GM10847 (cell line): ENCODE results near the gene TNFAIP8.

Experiments used
- POLR2A ChIP-seq: IDR thresholded peaks from 2 replicates; pipeline ENCODE4 v1.6.1; 2011; ENCODE audit not compliant: insufficient read length; ENCODE audit errors: extremely low read depth

Gene TNFAIP8

DNA sequence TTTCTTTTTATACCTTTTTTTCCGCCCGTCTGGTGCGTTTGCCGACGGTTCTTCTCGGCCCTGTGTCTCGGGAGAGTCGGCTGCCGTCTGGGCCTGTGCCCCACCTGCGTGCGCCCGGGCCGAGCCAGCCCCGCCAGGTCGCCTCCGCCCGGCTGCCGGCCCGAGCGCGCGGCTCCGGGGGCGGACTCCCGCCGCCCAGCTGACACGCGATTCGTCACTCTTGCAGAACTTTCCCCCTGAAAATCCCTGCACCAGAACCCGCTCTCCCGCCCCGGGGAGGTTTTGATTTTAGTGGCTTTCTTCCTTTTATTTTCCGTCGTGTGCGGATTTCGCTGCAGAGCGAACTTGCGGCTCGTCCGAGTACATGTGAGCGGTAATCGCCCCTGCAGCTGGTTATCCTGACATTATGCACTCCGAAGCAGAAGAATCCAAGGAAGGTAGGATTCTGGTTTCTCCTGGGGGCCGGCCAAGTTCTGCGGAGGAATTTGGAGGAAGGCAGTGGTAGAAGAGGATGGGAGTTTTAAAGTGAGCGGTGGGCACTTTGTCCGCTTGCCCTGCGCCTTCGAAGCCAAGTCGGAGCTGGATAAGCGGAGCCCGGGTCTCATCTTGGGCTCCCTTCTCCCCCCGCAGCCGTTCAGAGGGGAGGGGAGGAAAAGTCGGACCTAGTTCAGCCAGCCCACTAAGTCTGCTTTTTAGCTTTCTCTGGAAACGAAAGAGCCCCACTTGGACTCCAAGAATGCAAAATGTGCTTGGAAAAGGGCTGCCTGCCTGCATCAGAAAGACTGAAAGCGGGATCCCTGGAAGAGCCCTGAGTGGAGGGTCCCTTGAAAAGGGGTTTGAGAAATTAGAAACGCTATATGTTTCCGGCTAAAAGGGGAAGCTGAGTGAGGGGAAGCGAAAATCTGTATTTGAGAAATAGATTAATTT, at the start of gene TNFAIP8:
Gene TNFAIP8, plus strand, starts transcription at position 335 of the 927 bp plus-strand sequence. Its CDS starts 72 bp downstream, at position 407.
- TF ChIP-seq POLR2A: peak; percentile 50

DNA sequence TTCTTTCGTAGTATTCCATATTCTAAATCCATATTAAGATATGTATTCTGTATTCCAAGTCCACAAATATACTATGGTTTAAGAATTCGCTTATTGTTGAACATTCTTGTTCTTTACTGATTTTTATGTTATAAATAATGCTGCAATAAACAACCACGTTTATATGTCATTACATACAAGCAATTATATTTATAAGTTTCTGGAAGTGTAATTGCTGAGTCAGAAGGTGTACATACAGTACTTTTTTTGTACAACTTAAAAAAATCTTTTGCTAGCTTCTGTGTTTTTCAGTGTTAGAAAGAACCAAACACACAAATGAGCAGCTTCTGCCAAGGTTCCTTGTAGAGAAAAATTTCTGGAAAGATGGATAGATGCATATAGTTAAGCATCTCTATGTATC, 48.6 kb upstream of the TNFAIP8 start:
- no peak for TF ChIP-seq POLR2A

DNA sequence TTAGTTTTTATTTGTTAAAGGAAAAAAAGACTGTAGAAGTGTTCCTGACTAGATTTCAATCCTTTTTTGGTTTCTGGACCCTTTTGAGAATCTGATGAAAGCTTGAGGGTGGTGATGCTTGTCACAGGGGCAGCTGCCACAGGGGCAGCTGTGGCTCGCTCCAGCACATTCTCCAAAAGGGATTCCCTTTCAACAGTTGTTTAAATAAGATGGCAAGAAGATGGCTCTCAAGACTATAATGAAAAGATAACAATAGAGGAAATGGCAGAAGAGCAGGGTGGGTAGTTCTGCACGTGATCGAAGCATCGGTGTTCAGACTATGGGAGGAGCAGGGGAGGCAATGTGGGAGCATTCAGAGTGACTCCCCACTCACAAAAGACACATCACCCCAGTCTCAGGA, 46.5 kb upstream of the TNFAIP8 start:
- TF ChIP-seq POLR2A: no peak

DNA sequence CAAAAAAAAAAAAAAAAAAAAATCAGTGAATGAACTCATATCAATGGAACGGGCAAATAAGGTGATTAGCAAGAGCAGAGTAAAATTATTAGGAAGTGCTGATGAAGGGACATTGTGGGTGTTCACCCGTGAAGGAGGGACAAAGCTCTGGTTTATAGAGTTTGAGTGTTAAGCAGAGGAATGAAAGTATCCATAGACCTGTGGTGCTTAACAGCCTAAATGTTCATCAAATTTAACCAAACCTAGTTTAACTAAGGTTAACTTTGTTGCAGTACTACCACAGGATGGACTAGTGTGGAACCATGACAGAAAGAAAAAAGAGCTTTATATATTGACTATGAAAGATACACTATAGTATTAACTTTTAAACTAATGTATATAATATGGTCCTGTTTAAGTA, 44.1 kb upstream of the TNFAIP8 start:
- no peak for TF ChIP-seq POLR2A

DNA sequence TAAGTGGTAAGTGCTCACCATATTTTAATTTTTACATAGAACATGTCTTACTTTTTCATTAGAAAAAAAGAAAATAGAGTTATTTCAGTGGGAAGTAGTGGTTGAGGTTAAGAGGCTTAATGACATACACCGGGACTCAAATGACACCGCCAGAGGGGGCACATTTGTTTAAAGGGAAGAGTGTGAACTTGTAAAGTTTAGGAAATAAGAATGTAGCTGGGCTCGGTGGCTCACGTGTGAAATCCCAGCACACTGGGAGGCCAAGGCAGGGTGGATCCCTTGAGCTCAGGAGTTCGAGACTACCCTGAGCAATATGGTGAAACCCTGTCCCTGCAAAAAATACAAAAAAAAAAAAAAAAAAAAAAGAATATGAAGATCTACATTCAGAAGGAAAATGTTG, 43.4 kb upstream of the TNFAIP8 start:
- no peak for TF ChIP-seq POLR2A

DNA sequence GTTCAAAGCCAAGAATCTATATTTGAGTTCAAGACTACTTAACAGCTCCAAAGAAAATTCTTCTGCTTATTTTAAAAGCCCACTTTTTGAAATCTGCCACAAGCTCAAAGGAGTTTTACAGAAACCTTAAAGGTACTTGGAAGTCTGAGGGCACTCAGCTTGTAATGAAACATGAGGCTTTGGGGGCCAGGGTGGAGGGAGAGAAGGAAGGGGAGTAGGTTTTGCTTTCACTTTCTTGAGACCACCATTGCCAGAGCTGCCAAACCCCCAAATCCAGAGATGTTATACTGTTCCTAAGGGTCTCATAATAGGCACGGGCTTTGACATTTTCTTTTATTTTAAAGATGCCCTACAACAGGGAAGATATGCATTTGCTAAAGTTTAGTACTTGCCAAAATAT, 42.6 kb upstream of the TNFAIP8 start:
- TF ChIP-seq POLR2A: no peak

DNA sequence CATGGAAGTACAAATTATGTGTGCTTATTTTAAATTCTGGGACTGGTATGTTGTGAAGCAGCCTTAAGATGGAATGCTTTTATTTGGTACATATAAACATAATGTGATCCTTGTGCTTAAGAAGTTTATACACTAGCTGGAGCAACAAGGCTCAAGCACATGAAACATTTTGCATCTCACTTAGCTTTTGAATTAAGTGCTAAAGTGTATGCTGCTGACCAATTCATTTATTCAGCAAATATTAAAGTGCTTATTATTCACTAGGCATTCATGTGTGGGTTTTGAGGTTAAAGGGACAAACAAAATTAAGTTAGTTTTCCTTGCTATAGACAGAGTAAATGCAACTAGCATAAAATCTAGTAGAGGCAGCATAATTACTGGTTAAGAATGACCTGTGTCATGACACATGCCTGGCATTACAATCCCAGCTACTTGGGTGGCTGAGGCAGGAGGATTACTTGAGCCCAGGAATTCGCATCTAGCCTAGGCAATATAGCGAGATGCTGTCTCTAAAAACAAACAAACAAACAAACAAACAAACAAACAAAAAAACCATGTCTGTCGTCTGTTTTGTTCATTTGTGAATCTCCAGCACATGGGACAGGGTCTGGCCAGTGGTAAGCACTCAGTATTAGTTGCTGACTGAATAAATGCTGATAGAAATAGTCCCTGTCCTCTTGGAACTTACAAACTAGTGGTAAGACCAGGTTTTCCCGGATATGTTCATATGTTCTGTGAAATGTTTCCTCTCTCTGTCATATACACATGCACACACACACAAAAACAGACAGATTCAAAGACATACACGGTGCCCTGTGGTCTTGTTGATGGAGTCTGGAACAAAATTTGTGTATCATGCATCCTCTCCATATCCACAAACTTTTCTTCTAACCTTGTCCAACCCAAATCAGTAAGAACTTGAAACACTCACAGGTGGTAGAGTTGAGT, 41.9 kb upstream of the TNFAIP8 start:
- TF ChIP-seq POLR2A: no peak

DNA sequence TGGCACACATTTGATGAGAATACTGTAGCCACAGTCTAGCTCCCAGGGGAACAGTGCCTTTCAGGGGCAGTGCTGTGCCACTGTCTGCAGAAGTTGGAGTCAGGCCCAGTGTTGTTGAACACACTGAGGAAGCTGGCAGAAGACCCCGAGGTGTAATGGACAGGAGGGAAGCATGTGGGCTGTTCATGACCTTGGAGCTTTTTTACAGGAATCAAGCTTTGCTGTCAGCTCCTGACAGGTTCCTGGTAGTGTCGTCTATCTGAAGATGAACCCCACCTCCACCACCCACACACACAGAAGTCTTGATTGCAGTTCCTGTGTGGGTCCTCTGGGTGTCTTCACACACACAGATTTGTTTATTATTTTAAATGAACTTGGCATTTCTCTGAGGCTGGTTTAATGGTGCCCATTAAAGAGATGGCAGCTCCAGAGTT, 40.3 kb upstream of the TNFAIP8 start:
- no peak for TF ChIP-seq POLR2A

DNA sequence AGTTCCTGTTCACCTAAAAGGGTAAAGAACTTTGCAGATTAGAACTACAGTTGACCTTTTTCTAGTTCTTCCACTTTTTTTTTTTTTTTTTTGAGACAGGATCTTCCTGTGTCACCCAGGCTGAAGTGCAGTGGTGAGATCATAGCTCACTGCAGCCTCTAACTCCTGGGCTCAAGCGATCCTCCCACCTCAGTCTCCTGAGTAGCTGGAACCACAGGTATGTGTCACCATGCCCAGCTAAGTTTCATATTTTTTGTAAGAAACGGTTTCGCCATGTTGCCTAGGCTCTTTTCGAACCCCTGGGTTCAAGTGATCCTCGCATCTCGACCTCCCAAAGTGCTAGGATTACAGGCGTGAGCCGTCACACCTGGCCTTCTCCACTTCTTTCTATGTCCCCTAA, 39.7 kb upstream of the TNFAIP8 start:
- no peak for TF ChIP-seq POLR2A

DNA sequence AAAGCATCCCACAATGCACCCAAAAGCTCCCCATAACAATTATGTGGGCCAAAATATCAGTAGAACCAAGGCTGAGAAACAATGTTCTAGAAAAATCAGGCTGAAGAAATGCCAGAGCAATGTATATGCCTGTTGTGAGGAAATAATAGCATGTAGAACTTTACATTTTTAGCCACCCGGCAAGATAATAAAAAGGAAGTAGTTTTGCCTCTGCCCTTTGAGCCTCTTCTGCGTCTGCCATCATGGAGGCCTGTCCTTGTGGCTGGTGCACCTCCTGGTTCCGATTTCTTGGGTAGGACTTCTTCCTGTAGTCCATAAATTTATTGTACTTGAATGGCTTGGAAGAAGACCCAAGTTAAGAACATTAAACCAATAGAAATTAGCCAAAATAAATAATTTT, 38.9 kb upstream of the TNFAIP8 start:
- no peak for TF ChIP-seq POLR2A

DNA sequence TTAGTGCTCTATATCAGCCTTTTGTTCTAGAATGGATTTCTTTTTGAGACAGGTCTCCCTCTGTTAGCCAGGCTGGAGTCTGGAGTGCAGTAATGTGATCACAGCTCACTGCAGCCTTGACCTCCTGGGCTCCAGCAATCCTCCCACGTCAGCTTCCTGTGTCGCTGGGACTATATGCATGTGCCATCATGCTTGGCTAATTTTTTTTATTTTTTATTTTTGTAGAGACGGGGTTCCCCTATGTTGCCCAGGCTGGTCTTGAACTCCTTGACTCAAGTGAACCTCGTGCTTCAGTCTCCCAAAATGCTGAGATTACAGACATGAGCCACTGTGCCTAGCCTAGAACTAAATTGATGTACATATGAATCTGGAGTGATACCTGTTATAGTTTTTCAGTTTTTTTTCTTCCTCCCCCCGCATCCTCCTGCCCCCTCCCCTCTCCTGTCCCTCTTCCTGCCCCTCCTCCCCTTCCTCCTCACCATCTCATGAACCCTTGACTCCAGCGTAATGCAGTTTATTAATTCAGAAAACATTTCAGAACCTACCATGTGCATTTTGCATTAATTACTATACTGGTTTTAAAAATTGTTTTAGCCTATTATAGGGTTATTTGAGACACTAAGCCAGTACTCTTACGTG, 37.4 kb upstream of the TNFAIP8 start:
- no peak for TF ChIP-seq POLR2A

DNA sequence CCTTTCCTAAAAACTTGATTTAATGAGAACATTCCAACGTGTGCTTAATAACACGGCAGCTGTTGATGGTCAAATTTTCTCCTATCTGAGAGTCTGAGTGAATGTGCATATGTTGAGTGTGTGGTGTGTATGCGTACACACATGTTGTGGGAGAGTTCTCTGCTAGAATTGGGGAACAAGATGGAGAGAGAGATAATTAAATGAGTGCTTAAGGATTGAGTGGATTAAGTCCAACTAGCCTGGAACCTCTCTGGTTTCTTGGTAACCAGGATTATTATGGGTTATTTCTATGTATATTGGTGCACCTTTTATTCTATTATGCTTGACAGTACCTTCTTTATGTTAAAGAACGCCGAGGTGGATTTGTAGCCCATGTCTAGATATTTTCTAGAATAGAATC, 36.4 kb upstream of the TNFAIP8 start:
- TF ChIP-seq POLR2A: no peak

DNA sequence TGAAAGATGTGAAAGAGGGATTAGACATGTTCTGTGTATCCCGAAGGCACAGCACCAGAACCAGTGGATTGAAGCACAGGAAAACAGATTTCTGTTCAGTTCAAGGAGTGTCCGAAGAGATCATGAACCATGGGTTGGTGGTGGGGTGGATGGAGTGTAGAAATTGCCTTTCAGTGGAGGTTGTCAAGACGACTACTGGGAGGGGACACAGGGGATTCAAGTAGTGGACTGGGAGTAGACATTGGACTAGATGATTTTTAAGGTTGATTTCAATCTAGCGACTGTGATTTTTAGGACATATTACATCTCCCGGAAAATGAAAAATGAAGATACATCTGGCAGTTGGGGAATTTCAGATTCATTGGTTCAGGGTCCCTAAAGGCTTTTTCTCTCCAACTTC, 35.9 kb upstream of the TNFAIP8 start:
- TF ChIP-seq POLR2A: no peak

DNA sequence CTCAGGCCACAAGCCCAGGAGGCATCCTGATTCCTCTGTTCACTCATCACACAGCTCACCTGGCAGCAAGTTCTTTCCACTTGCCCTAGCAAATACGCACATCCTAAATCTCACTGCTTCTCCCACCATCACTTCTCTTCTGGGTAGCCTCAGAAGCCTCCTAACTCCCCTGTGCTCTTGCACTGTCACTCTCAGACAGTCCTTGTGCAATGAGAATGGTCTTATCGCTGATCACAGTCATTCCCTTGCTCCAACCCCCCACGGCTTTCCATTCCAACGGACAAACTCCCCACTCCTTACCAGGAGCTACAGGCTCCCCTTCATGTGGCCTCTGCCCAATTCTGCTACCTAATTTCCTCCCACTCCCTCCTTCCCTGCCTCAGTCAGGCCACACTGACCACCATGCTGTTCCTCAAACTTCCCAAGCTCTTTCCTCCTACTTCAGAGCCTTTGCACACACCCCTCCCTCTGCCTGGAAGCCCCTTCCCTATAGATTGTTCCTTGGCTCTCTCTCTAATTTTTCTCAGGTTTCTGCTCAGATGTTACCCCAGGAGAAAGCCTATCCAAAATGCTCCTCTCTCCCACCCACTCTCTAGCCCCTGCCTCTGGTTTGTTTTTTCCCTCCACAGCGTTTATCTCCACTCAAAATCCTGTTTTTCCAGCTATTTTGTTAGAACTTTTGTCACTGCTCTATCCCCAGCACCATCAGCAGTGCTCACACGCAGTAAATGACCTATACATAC, 34.1 kb upstream of the TNFAIP8 start:
- no peak for TF ChIP-seq POLR2A
